HG02943 (cell line): ENCODE results near the gene ZNF841.
"Not testable (repeated sequence)": the region's sequence is repeated elsewhere in the genome, so short reads cannot be mapped to it uniquely, and the experiment has no call there.

Experiments
- ATAC-seq: cut with Tn5 transposase; IDR thresholded peaks from one replicate; pipeline ENCODE4 v1.9.1; 2021; ENCODE audit warnings: mild to moderate bottlenecking, low read depth, moderate library complexity; ENCODE audit not compliant: unreplicated experiment

The ZNF841 gene

GRCh38 chr19:52095172-52096014 is at the start of gene ZNF841:
ZNF841 (minus strand) TSS chr19:52095765; CDS start chr19:52084801, 10,964 bp downstream.
- ATAC-seq = peak; percentile 80

GRCh38 chr19:52142001-52142595 is 46.5 kb upstream of the ZNF841 start:
- ATAC-seq = no peak

GRCh38 chr19:52141203-52141602 is 45.6 kb upstream of the ZNF841 start:
- ATAC-seq = no peak

- no peak for ATAC-seq
Observed at GRCh38 chr19:52140032-52140710, 44.6 kb upstream of the ZNF841 start.

GRCh38 chr19:52139252-52140031 is 43.9 kb upstream of the ZNF841 start, which contains the start of gene ZNF616:
ZNF616 (minus strand) TSS chr19:52139938; CDS start chr19:52130512, 9,426 bp downstream.
- peak; percentile 73 for ATAC-seq

GRCh38 chr19:52138983-52139251 is 43.4 kb upstream of the ZNF841 start:
- ATAC-seq = no peak

- ATAC-seq = no peak
Observed at GRCh38 chr19:52138278-52138982, 42.9 kb upstream of the ZNF841 start.

GRCh38 chr19:52120286-52120685 is 24.7 kb upstream of the ZNF841 start:
- ATAC-seq = no peak

- no peak for ATAC-seq
Observed at GRCh38 chr19:52115526-52116053, 20.0 kb upstream of the ZNF841 start.

GRCh38 chr19:52114691-52115090 is 19.1 kb upstream of the ZNF841 start:
- ATAC-seq = no peak

- no peak for ATAC-seq
Observed at GRCh38 chr19:52112624-52113023, 17.1 kb upstream of the ZNF841 start.

GRCh38 chr19:52110780-52111179 is 15.2 kb upstream of the ZNF841 start:
- no peak for ATAC-seq

GRCh38 chr19:52102782-52103181 is 7.2 kb upstream of the ZNF841 start:
- no peak for ATAC-seq

- ATAC-seq = no peak
Observed at GRCh38 chr19:52101866-52102562, 6.4 kb upstream of the ZNF841 start.

GRCh38 chr19:52099497-52100138 is 4.1 kb upstream of the ZNF841 start:
- no peak for ATAC-seq

GRCh38 chr19:52096416-52096815 is 851 bp upstream of the ZNF841 start:
- not testable (repeated sequence) for ATAC-seq

GRCh38 chr19:52094526-52095130 is 937 bp downstream of the ZNF841 start:
- no peak for ATAC-seq

GRCh38 chr19:52086481-52086880 is 9.1 kb downstream of the ZNF841 start:
- no peak for ATAC-seq
